Esophagus muscularis mucosa (tissue), 4 donors: ENCODE measurements around the gene HVCN1. TPM values are rescaled to one million over a fixed set of nuclear protein-coding genes. Genes with fewer than 3 reads are reported as not detected.

Experiments
- DNase-seq: peaks from one replicate; pipeline ENCODE4 v3.0.0-alpha.2; 2017; ENCODE audit errors: extremely low spot score
- H3K27ac ChIP-seq, 4 donors: fragments of 200-600 bp; sonication (generic); replicated peaks in 1 of 4; 1 replicate in 3 of 4; 2 replicates in 1 of 4; pipeline ENCODE4 v1.5.1; 2016 to 2019; ENCODE audit warnings: mild to moderate bottlenecking in 1 of 4
- H3K27me3 ChIP-seq, 4 donors: fragments of 200-600 bp; sonication (generic); one replicate each; pipeline versions ENCODE4 v1.5.1 to v1.6.0; 2016 to 2019
- H3K36me3 ChIP-seq, 4 donors: fragments of 200-600 bp; sonication (generic); one replicate each; pipeline ENCODE4 v1.5.1; 2016 to 2019
- H3K4me1 ChIP-seq, 4 donors: fragments of 200-600 bp; sonication (generic); one replicate each; pipeline ENCODE4 v1.5.1; 2016 to 2019
- H3K4me3 ChIP-seq, 4 donors: fragments of 200-600 bp; sonication (generic); 1 replicate in 2 of 4; 2 replicates in 2 of 4; pipeline ENCODE4 v1.5.1; 2016 to 2019; ENCODE audit warnings: mild to moderate bottlenecking in 4 of 4, moderate library complexity in 1 of 4
- H3K9me3 ChIP-seq, 4 donors: fragments of 200-600 bp; sonication (generic); 1 replicate in 3 of 4; 2 replicates in 1 of 4; pipeline ENCODE4 v1.5.1; 2016 to 2019
- CTCF ChIP-seq, 3 experiments: fragments of 200-600 bp in 2 of 3; fragments of 450-650 bp in 1 of 3; sonication (generic) in 2 of 3; IDR thresholded peaks; one replicate each; pipeline ENCODE4 v1.5.1; 2017 to 2019; ENCODE audit warnings: antibody characterized with exemption in 3 of 3, mild to moderate bottlenecking in 2 of 3, moderate library complexity in 1 of 3
- EP300 ChIP-seq: sonication (generic); formaldehyde crosslinking; IDR thresholded peaks from one replicate; pipeline ENCODE4 v1.6.1; 2017; ENCODE audit warnings: antibody characterized with exemption
- POLR2A ChIP-seq: fragments of 450-650 bp; IDR thresholded peaks from one replicate; pipeline ENCODE4 v1.6.1; 2017; ENCODE audit warnings: antibody characterized with exemption, moderate library complexity, mild to moderate bottlenecking, low read depth
- POLR2AphosphoS5 ChIP-seq, 2 donors: sonication (generic); formaldehyde crosslinking; IDR thresholded peaks; one replicate each; pipeline ENCODE4 v1.6.1; 2017; ENCODE audit warnings: antibody characterized with exemption in 2 of 2
- WGBS: methylation state at CpG from one replicate; pipeline ENCODE4 v1.1.5; 2018; 5-methylcytosine and 5-hydroxymethylcytosine counted together
- intact Hi-C: fragments of 100-400 bp; cut with DNase I; formaldehyde crosslinking; loops from one replicate; pipeline ENCODE4 v1.15.1; 2023
- total RNA-seq, 4 donors: library from RNA; depleted of rRNA; stranded (reverse); fragments of >200 nt; gene quantifications; one replicate each; pipeline versions ENCODE4 v1.1.0 to v1.2.1, GENCODE V29; 2016

Gene HVCN1
- total RNA-seq, 4 donors from 2014 or later = 5.4 to 8.9 (median 7.1) TPM

DNA sequence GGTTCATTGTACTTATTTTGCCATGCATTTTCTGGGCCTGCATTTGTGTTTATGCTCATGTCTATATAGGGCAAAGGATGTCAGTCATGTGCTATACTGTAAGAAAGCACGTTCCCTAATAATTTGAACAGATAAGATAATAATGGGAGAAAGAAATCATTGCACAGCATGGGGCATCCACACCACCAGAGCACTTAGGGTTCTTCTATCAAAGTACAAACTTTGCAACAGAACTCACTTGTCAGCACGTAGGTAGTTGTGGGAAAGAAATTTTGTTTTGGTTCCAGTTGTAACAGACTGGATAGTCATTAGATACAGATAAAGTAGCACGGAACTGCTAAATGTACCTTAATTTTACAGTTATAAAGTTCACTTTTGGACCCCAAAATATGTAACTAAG, 43.7 kb upstream of the HVCN1 start:
- no peak overlapping the region for H3K4me3 ChIP-seq
- no peaks in the 10 kb centered on the region for H3K27me3 ChIP-seq
- H3K4me1 ChIP-seq = peaks cover 28 to 56% (median 40%) of the 10 kb centered on the region in 4 donors
- H3K27ac ChIP-seq = peak overlapping the region in 1 of 4 donors; percentile 5
- H3K9me3 ChIP-seq = no peaks in the 10 kb centered on the region
- no peak for DNase-seq
- 48% methylated on average over 3 of the region's 3 CpGs for WGBS
- intact Hi-C loops = no loop called here
- peaks cover 19 to 50% (median 31%) of the 10 kb centered on the region in 4 donors for H3K36me3 ChIP-seq
- TF ChIP-seq POLR2A (no peak), EP300 (no peak), CTCF (IDR thresholded peaks at IDR 0.05) (no peak), POLR2AphosphoS5 (IDR thresholded peaks at IDR 0.05) (no peak)

GRCh38 chr12:110731479-110731878, 42.6 kb upstream of the HVCN1 start:
- no peak overlapping the region for H3K27ac ChIP-seq
- no peak for TF ChIP-seq EP300
- no peak for TF ChIP-seq CTCF (IDR thresholded peaks at IDR 0.05)
- TF ChIP-seq POLR2AphosphoS5 (IDR thresholded peaks at IDR 0.05) = no peak
- TF ChIP-seq POLR2A = no peak
- intact Hi-C loops = no loop called here
- H3K4me3 ChIP-seq = no peak overlapping the region
- H3K36me3 ChIP-seq = peaks cover 19 to 61% (median 38%) of the 10 kb centered on the region in 4 donors
- 77% methylated on average over 2 of the region's 2 CpGs for WGBS
- peaks cover 26 to 47% (median 36%) of the 10 kb centered on the region in 4 donors for H3K4me1 ChIP-seq
- H3K27me3 ChIP-seq = no peaks in the 10 kb centered on the region
- no peaks in the 10 kb centered on the region for H3K9me3 ChIP-seq
- DNase-seq = no peak

DNA sequence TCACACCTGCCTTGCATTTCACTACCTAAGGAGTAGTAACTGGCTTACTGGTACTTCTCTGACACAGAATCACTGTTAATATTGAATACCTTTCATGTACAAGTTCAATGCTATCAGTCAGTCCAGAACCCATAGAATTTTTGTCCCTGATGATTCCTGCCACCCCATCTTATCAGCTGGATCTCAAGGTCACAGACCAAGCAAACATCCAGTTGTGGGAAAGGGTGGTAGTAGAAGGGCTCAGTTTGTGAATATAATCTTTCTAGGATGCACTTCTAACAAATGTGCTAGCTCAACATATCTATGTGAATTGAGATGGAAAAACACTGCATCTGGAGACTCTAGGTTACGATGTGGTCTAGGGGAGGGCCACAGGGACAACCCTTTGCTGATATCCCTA, 39.7 kb upstream of the HVCN1 start:
- WGBS = 96% methylated on average over 1 of the region's 1 CpG
- no peak for DNase-seq
- peaks cover 31 to 73% (median 58%) of the 10 kb centered on the region in 4 donors for H3K36me3 ChIP-seq
- no peaks in the 10 kb centered on the region for H3K9me3 ChIP-seq
- no peak overlapping the region for H3K4me3 ChIP-seq
- TF ChIP-seq POLR2AphosphoS5 (IDR thresholded peaks at IDR 0.05) (no peak), EP300 (no peak), CTCF (IDR thresholded peaks at IDR 0.05) (no peak), POLR2A (no peak)
- no peaks in the 10 kb centered on the region for H3K27me3 ChIP-seq
- peaks cover 18 to 22% (median 20%) of the 10 kb centered on the region in 4 donors for H3K4me1 ChIP-seq
- intact Hi-C loops = no loop called here
- H3K27ac ChIP-seq = no peak overlapping the region

GRCh38 chr12:110726708-110727369, 37.9 kb upstream of the HVCN1 start:
- Histone ChIP-seq H3K27me3 (no peaks in the 10 kb centered on the region), H3K4me1 (peaks cover 0 to 9% (median 3%) of the 10 kb centered on the region in 4 donors), H3K9me3 (no peaks in the 10 kb centered on the region), H3K4me3 (no peak overlapping the region), H3K27ac (no peak overlapping the region), H3K36me3 (peaks cover 44 to 91% (median 76%) of the 10 kb centered on the region in 4 donors)
- TF ChIP-seq POLR2A (no peak), EP300 (no peak), CTCF (IDR thresholded peaks at IDR 0.05) (no peak), POLR2AphosphoS5 (IDR thresholded peaks at IDR 0.05) (no peak)
- WGBS = 95% methylated on average over 9 of the region's 9 CpGs
- no peak for DNase-seq
- intact Hi-C loops = no loop called here
